HepG2 (cell line): Measurements from ENCODE around the gene ETV5. TPM values are rescaled to one million over a fixed set of nuclear protein-coding genes. Genes with fewer than 3 reads are reported as not detected.

Experiments
- AGO2 ChIP-seq: fragments of 200-400 bp; formaldehyde crosslinking; optimal IDR thresholded peaks from 2 replicates; pipeline ENCODE3; 2017; ENCODE audit warnings: mild to moderate bottlenecking, low read depth, low read length, moderate library complexity
- ATF7-NPFF ChIP-seq: sonication (generic); formaldehyde crosslinking; IDR thresholded peaks from 2 replicates; pipeline ENCODE4 v1.8.1; 2023; ENCODE audit warnings: mild to moderate bottlenecking, low read depth, missing genetic modification reagents, moderate library complexity
- CBX1 ChIP-seq: IDR thresholded peaks from one replicate; pipeline ENCODE4 v1.6.1; 2016; ENCODE audit warnings: antibody characterized with exemption, low read depth
- CENPT ChIP-seq: sonication (generic); formaldehyde crosslinking; IDR thresholded peaks from 2 replicates; pipeline ENCODE4 v1.8.0; 2022; ENCODE audit warnings: low read depth, mild to moderate bottlenecking, moderate library complexity, missing genetic modification reagents
- DBP ChIP-seq: sonication (generic); formaldehyde crosslinking; IDR thresholded peaks from 2 replicates; pipeline ENCODE4 v1.4.0; 2020; ENCODE audit warnings: missing genetic modification reagents; ENCODE audit errors: not compliant biosample characterization
- EED ChIP-seq: sonication (generic); formaldehyde crosslinking; IDR thresholded peaks from 2 replicates; pipeline ENCODE4 v1.5.0; 2020; ENCODE audit warnings: mild to moderate bottlenecking, missing genetic modification reagents
- HNF4A ChIP-seq: sonication (generic); formaldehyde crosslinking; IDR thresholded peaks from 2 replicates; pipeline ENCODE4 v1.4.0; 2020; ENCODE audit warnings: missing genetic modification reagents
- HOXA9 ChIP-seq: sonication (generic); formaldehyde crosslinking; IDR thresholded peaks from 2 replicates; pipeline ENCODE4 v1.8.1; 2022; ENCODE audit warnings: missing genetic modification reagents, mild to moderate bottlenecking, moderate library complexity, borderline replicate concordance
- IRX3 ChIP-seq: sonication (generic); formaldehyde crosslinking; IDR thresholded peaks from 2 replicates; pipeline ENCODE4 v1.8.1; 2023; ENCODE audit warnings: mild to moderate bottlenecking, low read depth, missing genetic modification reagents, borderline replicate concordance
- MXD1 ChIP-seq: sonication (generic); formaldehyde crosslinking; IDR thresholded peaks from 2 replicates; pipeline ENCODE4 v1.4.0; 2020; ENCODE audit warnings: mild to moderate bottlenecking, missing genetic modification reagents
- NONO ChIP-seq, 2 experiments: fragments of 450-650 bp in 1 of 2; sonication (generic) in 1 of 2; formaldehyde crosslinking in 1 of 2; IDR thresholded peaks in 1 of 2; conservative IDR thresholded peaks in 1 of 2; 2 replicates each; pipeline versions ENCODE4 v1.6.1 to v1.8.0; 2017 to 2022; ENCODE audit warnings: mild to moderate bottlenecking in 1 of 2, missing genetic modification reagents in 1 of 2, moderate library complexity in 1 of 2
- PBX2 ChIP-seq: IDR thresholded peaks from 2 replicates; pipeline ENCODE4 v1.6.1; 2016; ENCODE audit warnings: control low read depth
- SMAD1 ChIP-seq: sonication (generic); formaldehyde crosslinking; IDR thresholded peaks from 2 replicates; pipeline ENCODE4 v1.4.0; 2020; ENCODE audit warnings: missing genetic modification reagents, low read depth, mild to moderate bottlenecking, borderline replicate concordance
- U2AF1 ChIP-seq: fragments of 200-400 bp; formaldehyde crosslinking; optimal IDR thresholded peaks from 2 replicates; pipeline ENCODE3; 2017; ENCODE audit warnings: mild to moderate bottlenecking, low read depth, low read length
- ZBTB34 ChIP-seq: sonication (generic); formaldehyde crosslinking; IDR thresholded peaks from 2 replicates; pipeline ENCODE4 v1.8.0; 2022; ENCODE audit warnings: mild to moderate bottlenecking, missing genetic modification reagents
- ZBTB46 ChIP-seq: sonication (generic); formaldehyde crosslinking; IDR thresholded peaks from 2 replicates; pipeline ENCODE4 v1.4.0; 2020; ENCODE audit warnings: mild to moderate bottlenecking, missing genetic modification reagents, borderline replicate concordance
- ZKSCAN8 ChIP-seq: IDR thresholded peaks from 2 replicates; pipeline ENCODE4 v1.6.1; 2016; ENCODE audit warnings: borderline replicate concordance, missing genetic modification reagents, missing compliant biosample characterization
- ZNF274 ChIP-seq: sonication (generic); formaldehyde crosslinking; IDR thresholded peaks from 2 replicates; pipeline ENCODE4 v1.5.1; 2020; ENCODE audit warnings: mild to moderate bottlenecking, missing genetic modification reagents
- ZNF362 ChIP-seq: sonication (generic); formaldehyde crosslinking; IDR thresholded peaks from 2 replicates; pipeline ENCODE4 v1.4.0; 2020; ENCODE audit warnings: missing genetic modification reagents, mild to moderate bottlenecking, borderline replicate concordance
- ZNF670 ChIP-seq: sonication (generic); formaldehyde crosslinking; IDR thresholded peaks from 2 replicates; pipeline ENCODE4 v1.8.0; 2022; ENCODE audit warnings: mild to moderate bottlenecking, missing genetic modification reagents, borderline replicate concordance
- ZNF782 ChIP-seq: sonication (generic); formaldehyde crosslinking; IDR thresholded peaks from 2 replicates; pipeline ENCODE4 v1.4.0; 2020; ENCODE audit warnings: missing genetic modification reagents, mild to moderate bottlenecking, borderline replicate concordance
- polyA plus RNA-seq, 8 experiments: library from polyadenylated mRNA; depleted of rRNA in 3 of 8; stranded (reverse) in 7 of 8; unstranded in 1 of 8; fragments of >200 nt; fragmentation: Illumina TruSeq in 4 of 8; extraction: Trizol in 4 of 8; gene quantifications; 2 replicates each; pipeline versions ENCODE4 v1.2.1 to v1.2.3, GENCODE V29; 2011 to 2016; ENCODE audit warnings: low read depth in 4 of 8, missing spikeins in 1 of 8, mixed read lengths in 1 of 8; ENCODE audit not compliant: insufficient read depth in 1 of 8
- total RNA-seq, 5 experiments: library from RNA; depleted of rRNA; stranded (reverse); fragments of >200 nt; fragmentation: Illumina TruSeq; extraction: Trizol; gene quantifications; 2 replicates each; pipeline ENCODE4 v1.2.3, GENCODE V29; 2016; ENCODE audit warnings: low read depth in 1 of 5

The ETV5 gene
- total and polyA plus RNA-seq, 2 of the 13 experiments (the other 11 are each of a cell fraction or from before 2014, with no cell fraction given): 52.9 to 57.2 TPM

GRCh38 chr3:186097663-186098451, 11.0 kb downstream of the ETV5 start (continued):
- TF ChIP-seq ZBTB34 (CRISPR knock-in tag): no peak
- no peak for TF ChIP-seq U2AF1
- peak; percentile 67 for TF ChIP-seq CBX1
- no peak for TF ChIP-seq IRX3 (CRISPR knock-in tag)
- no peak for TF ChIP-seq MXD1 (CRISPR knock-in tag)
- no peak for TF ChIP-seq CENPT (CRISPR knock-in tag)
- no peak for TF ChIP-seq ZNF274 (CRISPR knock-in tag)
- TF ChIP-seq EED (CRISPR knock-in tag): no peak
- peak; percentile 74; the same call in 1 of the 2 replicates for TF ChIP-seq ZNF362 (CRISPR knock-in tag)
- TF ChIP-seq ATF7-NPFF (CRISPR knock-in tag): peak; percentile 47
- TF ChIP-seq DBP: no peak
- no peak for TF ChIP-seq SMAD1 (CRISPR knock-in tag)
- TF ChIP-seq AGO2: no peak
- no peak; the same call in 1 of the 2 replicates for TF ChIP-seq ZNF782 (CRISPR knock-in tag)
- peak; percentile 88 for TF ChIP-seq PBX2 (CRISPR knock-in tag)
- peak; percentile 27; the same call in 1 of the 2 replicates for TF ChIP-seq HNF4A (CRISPR knock-in tag)
- TF ChIP-seq ZKSCAN8 (CRISPR knock-in tag): no peak; the same call in 1 of the 2 replicates
- TF ChIP-seq NONO (IDR thresholded peaks at IDR 0.05): no peak
- TF ChIP-seq NONO (CRISPR knock-in tag; conservative IDR thresholded peaks at IDR 0.05): peak; percentile 84
- TF ChIP-seq ZNF670: no peak; the same call in 1 of the 2 replicates
- no peak for TF ChIP-seq ZBTB46 (CRISPR knock-in tag)
- TF ChIP-seq HOXA9: no peak
